Prostate gland (tissue), 2 donors: ENCODE measurements around the gene PRIMPOL. TPM values are rescaled to one million over a fixed set of nuclear protein-coding genes. Genes with fewer than 3 reads are reported as not detected.

Experiments used
- DNase-seq: peaks from one replicate; pipeline ENCODE4 v3.0.0-alpha.2; 2019; ENCODE audit warnings: low spot score
- H3K27ac ChIP-seq, 2 donors: fragments of 200-600 bp; sonication (generic); 2 replicates each; pipeline ENCODE4 v1.5.1; 2017 to 2019
- H3K27me3 ChIP-seq: fragments of 200-600 bp; sonication (generic); replicated peaks from 2 replicates; pipeline ENCODE4 v1.5.1; 2019; ENCODE audit not compliant: insufficient read depth
- H3K36me3 ChIP-seq, 2 donors: fragments of 200-600 bp; sonication (generic); 1 replicate in 1 of 2; 2 replicates in 1 of 2; pipeline versions ENCODE4 v1.5.1 to v1.8.1; 2017 to 2019
- H3K4me1 ChIP-seq: fragments of 200-600 bp; sonication (generic); replicated peaks from 2 replicates; pipeline ENCODE4 v1.5.1; 2019
- H3K4me3 ChIP-seq, 2 donors: fragments of 200-600 bp; sonication (generic); 2 replicates each; pipeline ENCODE4 v1.5.1; 2017 to 2019
- H3K9me3 ChIP-seq: fragments of 200-600 bp; sonication (generic); 2 replicates; pipeline ENCODE4 v1.5.1; 2017
- POLR2A ChIP-seq: fragments of 450-650 bp; IDR thresholded peaks from one replicate; pipeline ENCODE4 v1.6.1; 2016; ENCODE audit warnings: antibody characterized with exemption, mild to moderate bottlenecking
- POLR2AphosphoS5 ChIP-seq: sonication (generic); formaldehyde crosslinking; IDR thresholded peaks from one replicate; pipeline ENCODE4 v1.6.1; 2017; ENCODE audit warnings: antibody characterized with exemption
- WGBS: methylation state at CpG from one replicate; pipeline ENCODE4 v1.1.5; 2018; 5-methylcytosine and 5-hydroxymethylcytosine counted together
- intact Hi-C: fragments of 100-400 bp; cut with DNase I; formaldehyde crosslinking; loops from one replicate; pipeline ENCODE4 v1.14.2; 2022
- total RNA-seq, 2 donors: library from RNA; depleted of rRNA; stranded (reverse); fragments of >200 nt; gene quantifications; one replicate each; pipeline ENCODE4 v1.1.0, GENCODE V29; 2016
- TF ChIP-seq, protein P1 (sequence below), 4 experiments: fragments of 200-600 bp in 2 of 4; fragments of 450-650 bp in 2 of 4; sonication (generic) in 2 of 4; IDR thresholded peaks; 1 replicate in 3 of 4; 2 replicates in 1 of 4; pipeline ENCODE4 v1.5.1; 2016 to 2019; ENCODE audit warnings: antibody characterized with exemption in 4 of 4, mild to moderate bottlenecking in 2 of 4, moderate library complexity in 2 of 4

Gene PRIMPOL
- total RNA-seq, 2 donors from 2014 or later: 14.3 to 28.6 TPM

GRCh38 chr4:184743650-184744049, 94.1 kb downstream of the PRIMPOL start:
- H3K4me1 ChIP-seq: peaks cover 24% of the 10 kb centered on the region
- no peak for TF ChIP-seq POLR2A
- TF ChIP-seq, protein P1, sequence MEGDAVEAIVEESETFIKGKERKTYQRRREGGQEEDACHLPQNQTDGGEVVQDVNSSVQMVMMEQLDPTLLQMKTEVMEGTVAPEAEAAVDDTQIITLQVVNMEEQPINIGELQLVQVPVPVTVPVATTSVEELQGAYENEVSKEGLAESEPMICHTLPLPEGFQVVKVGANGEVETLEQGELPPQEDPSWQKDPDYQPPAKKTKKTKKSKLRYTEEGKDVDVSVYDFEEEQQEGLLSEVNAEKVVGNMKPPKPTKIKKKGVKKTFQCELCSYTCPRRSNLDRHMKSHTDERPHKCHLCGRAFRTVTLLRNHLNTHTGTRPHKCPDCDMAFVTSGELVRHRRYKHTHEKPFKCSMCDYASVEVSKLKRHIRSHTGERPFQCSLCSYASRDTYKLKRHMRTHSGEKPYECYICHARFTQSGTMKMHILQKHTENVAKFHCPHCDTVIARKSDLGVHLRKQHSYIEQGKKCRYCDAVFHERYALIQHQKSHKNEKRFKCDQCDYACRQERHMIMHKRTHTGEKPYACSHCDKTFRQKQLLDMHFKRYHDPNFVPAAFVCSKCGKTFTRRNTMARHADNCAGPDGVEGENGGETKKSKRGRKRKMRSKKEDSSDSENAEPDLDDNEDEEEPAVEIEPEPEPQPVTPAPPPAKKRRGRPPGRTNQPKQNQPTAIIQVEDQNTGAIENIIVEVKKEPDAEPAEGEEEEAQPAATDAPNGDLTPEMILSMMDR (IDR thresholded peaks at IDR 0.05): no peak
- TF ChIP-seq POLR2AphosphoS5: no peak
- no peaks in the 10 kb centered on the region for H3K9me3 ChIP-seq
- no peaks in the 10 kb centered on the region for H3K27me3 ChIP-seq
- 95% methylated on average over 4 of the region's 4 CpGs for WGBS
- H3K4me3 ChIP-seq: no peak overlapping the region
- DNase-seq: no peak
- no peaks in the 10 kb centered on the region for H3K36me3 ChIP-seq
- no peak overlapping the region for H3K27ac ChIP-seq
- intact Hi-C loops: loop anchor here (2.0 to 10.0 kb wide), 2 partner anchors 241 to 351 kb away; no protein-coding TSS in a partner anchor

DNA sequence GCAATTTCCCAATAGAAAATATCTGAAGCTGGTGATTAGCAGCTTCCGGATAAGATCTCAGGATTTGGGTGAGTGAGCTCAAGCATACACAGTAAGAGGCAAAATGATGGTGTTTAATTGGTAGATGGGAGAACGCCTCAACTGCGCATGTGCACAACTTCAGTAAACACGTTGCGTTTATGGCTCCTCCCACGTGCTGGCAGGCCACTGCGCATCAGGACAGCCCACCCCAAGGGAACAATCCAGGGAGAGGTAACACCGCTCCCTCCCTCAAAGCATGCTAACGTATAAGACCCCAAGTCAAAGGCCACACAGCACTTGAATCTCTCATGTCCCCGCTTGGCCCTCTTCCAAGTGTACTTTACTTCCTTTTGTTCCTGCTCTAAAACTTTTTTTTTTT, 94.7 kb downstream of the PRIMPOL start:
- no peaks in the 10 kb centered on the region for H3K36me3 ChIP-seq
- no peaks in the 10 kb centered on the region for H3K9me3 ChIP-seq
- DNase-seq: no peak
- no peak overlapping the region for H3K4me3 ChIP-seq
- H3K4me1 ChIP-seq: peaks cover 24% of the 10 kb centered on the region
- H3K27ac ChIP-seq: no peak overlapping the region
- no peaks in the 10 kb centered on the region for H3K27me3 ChIP-seq
- intact Hi-C loops: loop anchor here (10.0 kb wide), 1 partner anchor 351 kb away; no protein-coding TSS in a partner anchor
- 83% methylated on average over 10 of the region's 10 CpGs for WGBS
- TF ChIP-seq, protein P1 (IDR thresholded peaks at IDR 0.05): no peak
- no peak for TF ChIP-seq POLR2AphosphoS5
- no peak for TF ChIP-seq POLR2A

Other genes with a start within 250 kb of the PRIMPOL start
- gene IRF2, start 175.2 kb upstream of the PRIMPOL start, total RNA-seq: 10 to 100 TPM; 40.7 to 49.9 TPM
- 10 to 100 TPM; 13.3 to 13.8 TPM for gene CASP3, start 291 bp upstream of the PRIMPOL start, total RNA-seq
- gene CENPU, start 84.4 kb downstream of the PRIMPOL start, total RNA-seq: 10 to 100 TPM in 1 of 2 donors, 1 to 10 TPM in 1; 2.6 to 15.5 TPM
- gene ACSL1, start 176.2 kb downstream of the PRIMPOL start, total RNA-seq: 100 to 1,000 TPM in 1 of 2 donors, 10 to 100 TPM in 1; 71.7 to 157 TPM